ENCODE results near the gene PSMB11. TPM values are rescaled to one million over a fixed set of nuclear protein-coding genes. Genes with fewer than 3 reads are reported as not detected.

The PSMB11 gene
- total and polyA plus RNA-seq, 2 donors (not counting 3 experiments of a cell fraction or from before 2014, with no cell fraction given), result not detected

DNA sequence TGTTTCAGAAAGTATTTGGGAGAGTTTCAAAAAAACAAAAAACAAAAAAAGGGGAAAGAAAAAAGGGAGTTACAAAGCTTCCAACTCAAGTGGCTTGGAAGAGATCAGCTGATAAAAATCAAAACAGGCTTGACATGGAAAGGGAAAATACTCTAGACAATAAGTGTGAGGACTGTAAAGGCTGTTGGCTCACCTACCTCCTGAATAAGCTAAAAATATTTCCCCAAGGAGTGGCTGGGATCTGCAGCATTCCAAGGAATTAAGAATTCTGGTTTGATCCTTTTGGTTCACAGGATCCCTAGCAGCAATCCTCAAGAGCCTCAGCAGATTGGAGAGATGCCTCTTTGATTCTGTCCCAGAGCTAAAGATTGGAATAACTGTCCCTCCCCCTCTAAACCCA is 48.5 kb upstream of the PSMB11 start:
- no TSS peak for BruUV-seq (replicated peaks)
- no peaks in the 10 kb centered on the region for H3K9me1 ChIP-seq (replicated peaks; ENCODE audit: control insufficient read depth, extremely low read depth, insufficient read depth, low read length)
- no peaks in the 10 kb centered on the region for H3K9me3 ChIP-seq (replicated peaks; ENCODE audit: control insufficient read depth, insufficient read depth, low read length)
- ChIA-PET POLR2A (no interaction called here), CTCF (interaction anchor here (1.6 to 17.1 kb wide), 6 partner anchors 12 to 116 kb away, joined by 4 to 1071 read pairs (median 9); partner anchors contain the start of genes AJUBA and CDH24)
- DNase-seq (ENCODE audit: low read depth, low spot score) (no peak), FAIRE-seq (no peak)
- intact Hi-C loops (cut with micrococcal nuclease) (loop anchor here (5.0 kb wide), 1 partner anchor 114 kb away; no protein-coding TSS in a partner anchor), dilution Hi-C loops (cut with MboI; ENCODE audit: extremely low pct_ligation_motif_present, low sequenced_read_pairs) (no loop called here)
- H3K79me2 ChIP-seq (ENCODE audit: control insufficient read depth, insufficient read depth, low read length), result no peaks in the 10 kb centered on the region
- H3K36me3 ChIP-seq (ENCODE audit: control insufficient read depth in 2 of 2, extremely low read depth in 1 of 2, insufficient read depth in 2 of 2, low read length in 2 of 2), result no peaks in the 10 kb centered on the region
- no peak overlapping the region for H3K27ac ChIP-seq (ENCODE audit: insufficient read depth, low read depth, low read length)
- no peak overlapping the region for H2AFZ ChIP-seq (ENCODE audit: low read depth, low read length)
- no peak overlapping the region for H3K9ac ChIP-seq (replicated peaks; ENCODE audit: extremely low read depth, insufficient read depth, low read length)
- H4K20me1 ChIP-seq (replicated peaks; ENCODE audit: control insufficient read depth, extremely low read depth, insufficient read depth, low read length), result no peaks in the 10 kb centered on the region
- no peak overlapping the region for H3K4me3 ChIP-seq (replicated peaks in 1 of 3; ENCODE audit: insufficient read depth in 1 of 3, low read depth in 1 of 3, low read length in 3 of 3)
- peaks cover 4% of the 10 kb centered on the region for H3K4me1 ChIP-seq (ENCODE audit: control insufficient read depth, extremely low read depth, insufficient read depth, low read length)
- H3K4me2 ChIP-seq (ENCODE audit: insufficient read depth, low read length), result no peak overlapping the region
- TF ChIP-seq MYC (IDR thresholded peaks at IDR 0.05; ENCODE audit: low read depth, low read length) (no peak), POLR2A (IDR thresholded peaks at IDR 0.05; ENCODE audit: low read depth, low read length) (no peak), JUN (IDR thresholded peaks at IDR 0.05; ENCODE audit: borderline replicate concordance, insufficient read depth, insufficient read length, low read depth) (no peak), FOS (IDR thresholded peaks at IDR 0.05; ENCODE audit: borderline replicate concordance, insufficient read depth, low read length) (no peak), POLR2AphosphoS5 (IDR thresholded peaks at IDR 0.05; ENCODE audit: insufficient read depth, low read depth, low read length) (no peak), MAX (IDR thresholded peaks at IDR 0.05; ENCODE audit: insufficient read depth, insufficient read length) (no peak), GATA2 (IDR thresholded peaks at IDR 0.05; ENCODE audit: insufficient read depth, insufficient read length, low read depth, low read length) (no peak)
- TF ChIP-seq, protein P1, sequence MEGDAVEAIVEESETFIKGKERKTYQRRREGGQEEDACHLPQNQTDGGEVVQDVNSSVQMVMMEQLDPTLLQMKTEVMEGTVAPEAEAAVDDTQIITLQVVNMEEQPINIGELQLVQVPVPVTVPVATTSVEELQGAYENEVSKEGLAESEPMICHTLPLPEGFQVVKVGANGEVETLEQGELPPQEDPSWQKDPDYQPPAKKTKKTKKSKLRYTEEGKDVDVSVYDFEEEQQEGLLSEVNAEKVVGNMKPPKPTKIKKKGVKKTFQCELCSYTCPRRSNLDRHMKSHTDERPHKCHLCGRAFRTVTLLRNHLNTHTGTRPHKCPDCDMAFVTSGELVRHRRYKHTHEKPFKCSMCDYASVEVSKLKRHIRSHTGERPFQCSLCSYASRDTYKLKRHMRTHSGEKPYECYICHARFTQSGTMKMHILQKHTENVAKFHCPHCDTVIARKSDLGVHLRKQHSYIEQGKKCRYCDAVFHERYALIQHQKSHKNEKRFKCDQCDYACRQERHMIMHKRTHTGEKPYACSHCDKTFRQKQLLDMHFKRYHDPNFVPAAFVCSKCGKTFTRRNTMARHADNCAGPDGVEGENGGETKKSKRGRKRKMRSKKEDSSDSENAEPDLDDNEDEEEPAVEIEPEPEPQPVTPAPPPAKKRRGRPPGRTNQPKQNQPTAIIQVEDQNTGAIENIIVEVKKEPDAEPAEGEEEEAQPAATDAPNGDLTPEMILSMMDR (IDR thresholded peaks at IDR 0.05; ENCODE audit: extremely low read depth in 1 of 2, insufficient read depth in 1 of 2, low read depth in 1 of 2, low read length in 2 of 2), result no peak
- H3K27me3 ChIP-seq (ENCODE audit: control insufficient read depth in 2 of 2, insufficient read depth in 2 of 2, low read length in 2 of 2), result no peaks in the 10 kb centered on the region
